A549 (cell line): ENCODE results near the gene PADI4. TPM values are rescaled to one million over a fixed set of nuclear protein-coding genes. Genes with fewer than 3 reads are reported as not detected.

Experiments used
- ATAC-seq, 2 experiments: fragments of 200-7000 bp in 1 of 2; fragments of >200 bp in 1 of 2; cut with Nextera tagmentation in 1 of 2; cut with Tn5 transposase in 1 of 2; 3 replicates each; pipeline versions ENCODE4 v1.8.0 to v1.9.1; 2018 to 2020; ENCODE audit warnings: mild to moderate bottlenecking in 1 of 2, moderate library complexity in 1 of 2
- CTCF ChIA-PET: fragments of 300-600 bp; sonication (Branson Sonifier 250); formaldehyde crosslinking; extraction: SDS; loops from one replicate; lab custom pipeline; 2021; ENCODE audit warnings: antibody characterized with exemption, inconsistent platforms; lab: Yijun Ruan, JAX
- POLR2A ChIA-PET: fragments of 350-600 bp; formaldehyde crosslinking; extraction: SDS; loops from one replicate; lab custom pipeline; 2021; ENCODE audit warnings: antibody characterized with exemption, inconsistent platforms; lab: Yijun Ruan, JAX
- DNase-seq, 2 experiments: peaks; one replicate each; pipeline versions ENCODE4 v3.0.0 to v3.0.0-alpha.2; 2011 to 2016; ENCODE audit warnings: low read depth in 1 of 2, low spot score in 1 of 2
- FAIRE-seq: peaks from 2 replicates; lab custom pipeline; 2011; peaks lifted over from hg19 to GRCh38; lab: Jason Lieb, UNC
- H3K27ac ChIP-seq, 2 experiments: fragments of >200 bp; sonication (Bioruptor Twin); formaldehyde crosslinking; 3 replicates each; pipeline ENCODE4 v1.5.1; 2016 to 2017
- H3K4me1 ChIP-seq: fragments of >200 bp; sonication (Bioruptor Twin); formaldehyde crosslinking; 3 replicates; pipeline ENCODE4 v1.6.1; 2016
- H3K4me2 ChIP-seq: fragments of >200 bp; sonication (Bioruptor Twin); formaldehyde crosslinking; 3 replicates; pipeline ENCODE4 v1.6.1; 2016
- H3K4me3 ChIP-seq: fragments of >200 bp; sonication (Bioruptor Twin); formaldehyde crosslinking; 3 replicates; pipeline ENCODE4 v1.5.1; 2016
- H3K9me3 ChIP-seq: fragments of >200 bp; sonication (Bioruptor Twin); formaldehyde crosslinking; 3 replicates; pipeline ENCODE4 v1.6.1; 2016
- BHLHE40 ChIP-seq: IDR thresholded peaks from 2 replicates; pipeline ENCODE4 v1.6.1; 2012; ENCODE audit warnings: low read depth, low read length, inconsistent platforms
- CBX8 ChIP-seq: fragments of 200-600 bp; sonication (generic); IDR thresholded peaks from 2 replicates; pipeline ENCODE4 v1.6.1; 2016
- CEBPB ChIP-seq, 2 experiments: fragments of >200 bp in 1 of 2; sonication (Bioruptor Twin) in 1 of 2; formaldehyde crosslinking in 1 of 2; IDR thresholded peaks; 2 replicates each; pipeline ENCODE4 v1.6.1; 2012 to 2016
- EHF ChIP-seq: fragments of 250-450 bp; sonication (Bioruptor Pico); IDR thresholded peaks from 2 replicates; pipeline ENCODE4 v1.5.0; 2020; ENCODE audit warnings: mild to moderate bottlenecking
- EHMT2 ChIP-seq: fragments of 200-600 bp; sonication (generic); IDR thresholded peaks from 2 replicates; pipeline ENCODE4 v1.6.1; 2016; ENCODE audit warnings: antibody characterized with exemption, low read depth, mild to moderate bottlenecking, moderate library complexity
- ESRRA ChIP-seq: fragments of 150-350 bp; IDR thresholded peaks from 2 replicates; pipeline ENCODE4 v1.6.1; 2014; ENCODE audit warnings: mild to moderate bottlenecking, low read length, borderline replicate concordance
- FOSB ChIP-seq: fragments of 250-450 bp; sonication (Bioruptor Pico); IDR thresholded peaks from 2 replicates; pipeline ENCODE4 v1.5.0; 2020; ENCODE audit warnings: mild to moderate bottlenecking, moderate library complexity
- FOXS1 ChIP-seq: fragments of 250-450 bp; sonication (Bioruptor Pico); IDR thresholded peaks from 2 replicates; pipeline ENCODE4 v1.5.0; 2020; ENCODE audit warnings: mild to moderate bottlenecking, moderate library complexity
- GATA3 ChIP-seq: IDR thresholded peaks from 2 replicates; pipeline ENCODE4 v1.6.1; 2012; ENCODE audit warnings: borderline replicate concordance
- HDAC2 ChIP-seq: fragments of 200-600 bp; sonication (generic); IDR thresholded peaks from 2 replicates; pipeline ENCODE4 v1.6.1; 2016
- HEYL ChIP-seq: fragments of 250-450 bp; sonication (Bioruptor Pico); IDR thresholded peaks from 2 replicates; pipeline ENCODE4 v1.8.0; 2021; ENCODE audit warnings: mild to moderate bottlenecking, moderate library complexity
- HOXA7 ChIP-seq: fragments of 250-450 bp; sonication (Bioruptor Pico); IDR thresholded peaks from 2 replicates; pipeline ENCODE4 v1.5.0; 2020; ENCODE audit warnings: mild to moderate bottlenecking, moderate library complexity
- HOXB5 ChIP-seq: fragments of 250-450 bp; sonication (Bioruptor Pico); IDR thresholded peaks from 2 replicates; pipeline ENCODE4 v1.5.0; 2020; ENCODE audit warnings: mild to moderate bottlenecking, moderate library complexity
- JUN ChIP-seq, 2 experiments: fragments of >200 bp; sonication (Bioruptor Twin); formaldehyde crosslinking; IDR thresholded peaks; 2 replicates in 1 of 2; 3 replicates in 1 of 2; pipeline ENCODE4 v1.6.1; 2016 to 2017
- MAFK ChIP-seq: fragments of 450-650 bp; IDR thresholded peaks from 2 replicates; pipeline ENCODE4 v1.6.1; 2014; ENCODE audit not compliant: partially characterized antibody
- MYC ChIP-seq: IDR thresholded peaks from 2 replicates; pipeline ENCODE4 v1.6.1; 2012; ENCODE audit warnings: mild to moderate bottlenecking, inconsistent platforms, low read length, improper control_type of control experiment, borderline replicate concordance
- NFE2L2 ChIP-seq: fragments of 150-350 bp; conservative IDR thresholded peaks from 2 replicates; pipeline ENCODE4 v1.6.1; 2014; ENCODE audit warnings: low read length
- NPAS2 ChIP-seq: fragments of 250-450 bp; sonication (Bioruptor Pico); IDR thresholded peaks from 2 replicates; pipeline ENCODE4 v1.8.0; 2022; ENCODE audit warnings: mild to moderate bottlenecking, moderate library complexity, borderline replicate concordance
- NR3C1 ChIP-seq: fragments of >200 bp; sonication (Bioruptor Twin); formaldehyde crosslinking; IDR thresholded peaks from 3 replicates; pipeline ENCODE4 v1.6.1; 2017
- RAD21 ChIP-seq, 2 experiments: fragments of >200 bp in 1 of 2; sonication (Bioruptor Twin) in 1 of 2; formaldehyde crosslinking in 1 of 2; IDR thresholded peaks in 1 of 2; conservative IDR thresholded peaks in 1 of 2; 2 replicates in 1 of 2; 3 replicates in 1 of 2; pipeline ENCODE4 v1.6.1; 2012 to 2018; ENCODE audit warnings: inconsistent platforms in 1 of 2
- RARB ChIP-seq: fragments of 250-450 bp; sonication (Bioruptor Pico); IDR thresholded peaks from 2 replicates; pipeline ENCODE4 v1.8.0; 2021; ENCODE audit warnings: mild to moderate bottlenecking, moderate library complexity
- RNF2 ChIP-seq: fragments of 200-600 bp; sonication (generic); IDR thresholded peaks from 2 replicates; pipeline ENCODE4 v1.6.1; 2016; ENCODE audit warnings: low read depth, mild to moderate bottlenecking, antibody characterized with exemption, moderate library complexity, borderline replicate concordance
- ZNF302 ChIP-seq: fragments of 250-450 bp; sonication (Bioruptor Pico); IDR thresholded peaks from 2 replicates; pipeline ENCODE4 v1.9.0; 2021; ENCODE audit warnings: inconsistent platforms, mild to moderate bottlenecking, moderate library complexity
- WGBS: methylation state at CpG from one replicate; pipeline ENCODE4 v1.1.6; 2017; ENCODE audit errors: missing lambda C conversion rate; 5-methylcytosine and 5-hydroxymethylcytosine counted together
- polyA plus RNA-seq, 4 experiments: library from polyadenylated mRNA; depleted of rRNA in 3 of 4; stranded (reverse); fragments of >200 nt; fragmentation: RNase III in 1 of 4; extraction: RNeasy Plus Mini Kit Qiagen cat#74134 plus additional on column Dnase treatment in 1 of 4; gene quantifications; 2 replicates in 3 of 4; 3 replicates in 1 of 4; pipeline ENCODE4 v1.2.3, GENCODE V29; 2011 to 2017
- TF ChIP-seq, protein P1 (sequence below): fragments of 250-450 bp; sonication (Bioruptor Pico); IDR thresholded peaks from 2 replicates; pipeline ENCODE4 v1.5.0; 2020; ENCODE audit warnings: low read depth, mild to moderate bottlenecking, moderate library complexity
- TF ChIP-seq, protein P2 (sequence below): fragments of 150-350 bp; IDR thresholded peaks from 2 replicates; pipeline ENCODE4 v1.6.1; 2014; ENCODE audit warnings: low read depth, mild to moderate bottlenecking, low read length
- TF ChIP-seq, protein P3 (sequence below): IDR thresholded peaks from 2 replicates; pipeline ENCODE4 v1.6.1; 2012; ENCODE audit warnings: low read depth, borderline replicate concordance
- TF ChIP-seq, protein P4 (sequence below): fragments of >200 bp; sonication (Bioruptor Twin); formaldehyde crosslinking; IDR thresholded peaks from 3 replicates; pipeline ENCODE4 v1.5.1; 2016
- TF ChIP-seq, protein P5 (sequence below): fragments of 450-650 bp; IDR thresholded peaks from 2 replicates; pipeline ENCODE4 v1.6.1; 2014; ENCODE audit warnings: antibody characterized with exemption

PADI4 gene
- polyA plus RNA-seq, 2 of the 4 experiments (the other 2 are of a cell fraction), result not detected

DNA sequence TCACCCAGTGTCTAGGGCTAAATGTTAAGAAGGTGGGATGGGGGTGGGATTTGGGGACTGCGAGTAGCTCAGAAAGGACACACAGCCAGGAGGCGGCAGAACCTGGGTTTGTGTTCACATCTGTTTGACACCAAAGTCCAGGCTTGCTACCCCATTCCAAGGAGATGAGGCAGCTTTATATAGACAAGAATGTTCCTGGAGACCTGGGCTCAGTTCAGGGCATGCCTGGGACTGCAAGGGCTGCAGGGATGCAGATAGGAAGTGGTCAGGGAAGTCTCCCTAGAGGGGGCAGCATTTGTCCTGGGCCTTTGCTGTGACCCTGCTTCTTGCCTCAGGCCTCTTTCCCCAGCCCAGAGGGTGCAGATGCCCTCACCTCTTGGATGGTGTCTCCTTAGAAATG lies 42.8 kb upstream of the PADI4 start:
- POLR2A ChIA-PET, result no interaction called here

DNA sequence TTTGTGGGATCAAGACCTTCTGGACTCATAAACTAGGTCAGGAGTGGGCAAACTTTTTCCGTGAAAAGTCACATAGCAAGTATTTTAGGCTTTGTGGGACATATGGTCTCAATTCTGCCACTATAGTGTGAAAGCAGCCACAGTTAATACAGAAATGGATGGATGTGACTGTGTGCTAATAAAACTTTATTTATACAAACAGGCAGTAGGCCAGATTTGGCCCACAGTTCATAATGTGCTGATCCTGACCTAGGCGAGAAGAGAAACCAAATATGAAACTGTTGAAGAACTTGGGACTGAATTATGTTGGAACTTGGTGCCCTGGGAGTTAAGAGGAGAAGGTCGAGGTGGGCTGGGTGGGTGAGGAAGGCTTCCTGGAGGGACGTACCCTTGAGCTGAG lies 42.0 kb upstream of the PADI4 start:
- TF ChIP-seq HDAC2, result no peak
- no peak for TF ChIP-seq GATA3
- no peak for TF ChIP-seq RAD21 (conservative IDR thresholded peaks at IDR 0.05 in 1 of 2, IDR thresholded peaks at IDR 0.05 in 1 of 2)
- no peak for TF ChIP-seq BHLHE40
- TF ChIP-seq, protein P1, sequence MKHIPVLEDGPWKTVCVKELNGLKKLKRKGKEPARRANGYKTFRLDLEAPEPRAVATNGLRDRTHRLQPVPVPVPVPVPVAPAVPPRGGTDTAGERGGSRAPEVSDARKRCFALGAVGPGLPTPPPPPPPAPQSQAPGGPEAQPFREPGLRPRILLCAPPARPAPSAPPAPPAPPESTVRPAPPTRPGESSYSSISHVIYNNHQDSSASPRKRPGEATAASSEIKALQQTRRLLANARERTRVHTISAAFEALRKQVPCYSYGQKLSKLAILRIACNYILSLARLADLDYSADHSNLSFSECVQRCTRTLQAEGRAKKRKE, result no peak
- TF ChIP-seq NPAS2 (CRISPR knock-in tag), result no peak
- no peak for TF ChIP-seq FOSB (CRISPR knock-in tag)
- no peak for TF ChIP-seq RARB (CRISPR knock-in tag)
- TF ChIP-seq, protein P2, sequence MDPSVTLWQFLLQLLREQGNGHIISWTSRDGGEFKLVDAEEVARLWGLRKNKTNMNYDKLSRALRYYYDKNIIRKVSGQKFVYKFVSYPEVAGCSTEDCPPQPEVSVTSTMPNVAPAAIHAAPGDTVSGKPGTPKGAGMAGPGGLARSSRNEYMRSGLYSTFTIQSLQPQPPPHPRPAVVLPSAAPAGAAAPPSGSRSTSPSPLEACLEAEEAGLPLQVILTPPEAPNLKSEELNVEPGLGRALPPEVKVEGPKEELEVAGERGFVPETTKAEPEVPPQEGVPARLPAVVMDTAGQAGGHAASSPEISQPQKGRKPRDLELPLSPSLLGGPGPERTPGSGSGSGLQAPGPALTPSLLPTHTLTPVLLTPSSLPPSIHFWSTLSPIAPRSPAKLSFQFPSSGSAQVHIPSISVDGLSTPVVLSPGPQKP, result no peak
- no peak for TF ChIP-seq ESRRA
- no peak for ATAC-seq
- FAIRE-seq, result no peak
- no peak overlapping the region for H3K4me3 ChIP-seq
- H3K4me1 ChIP-seq, result peaks cover 4% of the 10 kb centered on the region; the same call in 1 of the 3 replicates
- H3K4me2 ChIP-seq, result no peak overlapping the region
- H3K27ac ChIP-seq, result peak overlapping the region in 1 of 2 experiments; percentile 73; a peak in 2 of 6 replicates
- ChIA-PET CTCF (interaction anchor here (1.3 to 2.2 kb wide), 2 partner anchors 10 to 71 kb away, joined by 5 to 7 read pairs; no protein-coding TSS in a partner anchor), POLR2A (no interaction called here)
- H3K9me3 ChIP-seq, result no peaks in the 10 kb centered on the region
- 89% methylated on average over 4 of the region's 4 CpGs for WGBS
- no peak for DNase-seq

More for the DNA sequence above, 42.8 kb upstream of the PADI4 start:
- CTCF ChIA-PET, result interaction anchor here (0.7 to 5.0 kb wide), 5 partner anchors 9 to 72 kb away, joined by 3 to 29 read pairs (median 5); no protein-coding TSS in a partner anchor
- H3K9me3 ChIP-seq, result no peaks in the 10 kb centered on the region
- TF ChIP-seq CBX8 (no peak), HEYL (CRISPR knock-in tag) (no peak), ZNF302 (CRISPR knock-in tag) (no peak), NR3C1 (no peak), JUN (IDR thresholded peaks at IDR 0.05) (no peak)
- TF ChIP-seq, all 56 proteins: peak for 0
- ATAC-seq (peak; percentile 59 to 78; a peak in 5 of 6 replicates), FAIRE-seq (no peak), DNase-seq (peak in 1 of 2 experiments; percentile 26)
- H3K4me2 ChIP-seq, result no peak overlapping the region
- peak overlapping the region in 1 of 2 experiments; percentile 73; a peak in 3 of 6 replicates for H3K27ac ChIP-seq
- no peak overlapping the region for H3K4me3 ChIP-seq
- H3K4me1 ChIP-seq, result peaks cover 4% of the 10 kb centered on the region; the same call in 1 of the 3 replicates
- 33% methylated on average over 2 of the region's 2 CpGs for WGBS

DNA sequence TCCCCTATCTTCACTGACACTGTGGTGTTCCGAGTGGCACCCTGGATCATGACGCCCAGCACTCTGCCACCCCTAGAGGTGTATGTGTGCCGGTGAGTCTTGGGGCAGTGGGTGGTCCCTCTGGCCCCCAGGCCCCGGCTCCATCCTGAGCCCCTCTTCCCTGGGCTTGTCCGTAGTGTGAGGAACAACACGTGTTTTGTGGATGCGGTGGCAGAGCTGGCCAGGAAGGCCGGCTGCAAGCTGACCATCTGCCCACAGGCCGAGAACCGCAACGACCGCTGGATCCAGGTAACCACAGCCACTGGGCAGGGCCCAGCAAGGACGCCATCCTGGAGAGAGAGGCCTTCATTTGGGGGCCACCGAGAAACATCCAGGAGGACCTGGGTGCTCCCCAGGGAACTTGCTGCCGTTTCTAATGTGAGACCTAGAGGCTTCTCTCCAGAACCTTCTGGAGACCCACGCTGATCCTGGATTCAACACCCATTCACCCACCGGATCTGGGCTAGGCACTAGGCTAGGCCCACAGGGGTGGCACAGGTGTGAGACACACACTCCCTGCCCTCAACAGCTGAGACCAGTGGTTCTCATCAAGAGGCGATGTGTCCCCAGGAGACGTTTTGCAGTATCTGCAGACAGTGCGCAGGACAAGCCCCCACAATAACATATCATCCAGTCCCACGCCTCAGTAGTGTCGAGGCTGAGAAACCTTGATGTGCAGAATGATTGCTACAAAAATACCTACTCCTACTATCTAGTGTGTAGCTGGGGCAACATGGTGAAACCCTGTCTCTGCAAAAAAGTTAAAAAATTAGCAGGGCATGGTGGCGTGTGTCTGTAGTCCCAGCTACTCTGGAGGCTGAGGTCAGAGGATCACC lies 36.9 kb upstream of the PADI4 start:
- no peak for FAIRE-seq
- Histone ChIP-seq H3K4me1 (peaks cover 31% of the 10 kb centered on the region), H3K4me2 (no peak overlapping the region), H3K27ac (peak overlapping the region in 1 of 2 experiments; percentile 86; a peak in 2 of 6 replicates), H3K4me3 (no peak overlapping the region), H3K9me3 (no peaks in the 10 kb centered on the region)
- no peak for DNase-seq
- ChIA-PET POLR2A (interaction anchor here (0.7 kb wide), 1 partner anchor 280 kb away, joined by 5 read pairs; no protein-coding TSS in a partner anchor), CTCF (interaction anchor here (0.9 to 3.4 kb wide), 5 partner anchors 10 to 211 kb away, joined by 4 to 17 read pairs (median 4); no protein-coding TSS in a partner anchor)
- ATAC-seq, result no peak
- 92% methylated on average over 10 of the region's 23 CpGs for WGBS
- TF ChIP-seq EHMT2 (no peak), HOXA7 (CRISPR knock-in tag) (no peak), RAD21 (conservative IDR thresholded peaks at IDR 0.05 in 1 of 2, IDR thresholded peaks at IDR 0.05 in 1 of 2) (no peak), EHF (CRISPR knock-in tag) (no peak), BHLHE40 (no peak), CBX8 (no peak), MAFK (no peak), FOXS1 (no peak), RNF2 (no peak), HOXB5 (CRISPR knock-in tag) (no peak), NFE2L2 (no peak), MYC (no peak), CEBPB (IDR thresholded peaks at IDR 0.05) (no peak)
- TF ChIP-seq, protein P3, sequence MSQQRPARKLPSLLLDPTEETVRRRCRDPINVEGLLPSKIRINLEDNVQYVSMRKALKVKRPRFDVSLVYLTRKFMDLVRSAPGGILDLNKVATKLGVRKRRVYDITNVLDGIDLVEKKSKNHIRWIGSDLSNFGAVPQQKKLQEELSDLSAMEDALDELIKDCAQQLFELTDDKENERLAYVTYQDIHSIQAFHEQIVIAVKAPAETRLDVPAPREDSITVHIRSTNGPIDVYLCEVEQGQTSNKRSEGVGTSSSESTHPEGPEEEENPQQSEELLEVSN, result no peak
- TF ChIP-seq, protein P4, sequence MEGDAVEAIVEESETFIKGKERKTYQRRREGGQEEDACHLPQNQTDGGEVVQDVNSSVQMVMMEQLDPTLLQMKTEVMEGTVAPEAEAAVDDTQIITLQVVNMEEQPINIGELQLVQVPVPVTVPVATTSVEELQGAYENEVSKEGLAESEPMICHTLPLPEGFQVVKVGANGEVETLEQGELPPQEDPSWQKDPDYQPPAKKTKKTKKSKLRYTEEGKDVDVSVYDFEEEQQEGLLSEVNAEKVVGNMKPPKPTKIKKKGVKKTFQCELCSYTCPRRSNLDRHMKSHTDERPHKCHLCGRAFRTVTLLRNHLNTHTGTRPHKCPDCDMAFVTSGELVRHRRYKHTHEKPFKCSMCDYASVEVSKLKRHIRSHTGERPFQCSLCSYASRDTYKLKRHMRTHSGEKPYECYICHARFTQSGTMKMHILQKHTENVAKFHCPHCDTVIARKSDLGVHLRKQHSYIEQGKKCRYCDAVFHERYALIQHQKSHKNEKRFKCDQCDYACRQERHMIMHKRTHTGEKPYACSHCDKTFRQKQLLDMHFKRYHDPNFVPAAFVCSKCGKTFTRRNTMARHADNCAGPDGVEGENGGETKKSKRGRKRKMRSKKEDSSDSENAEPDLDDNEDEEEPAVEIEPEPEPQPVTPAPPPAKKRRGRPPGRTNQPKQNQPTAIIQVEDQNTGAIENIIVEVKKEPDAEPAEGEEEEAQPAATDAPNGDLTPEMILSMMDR, result no peak
- TF ChIP-seq, protein P5, sequence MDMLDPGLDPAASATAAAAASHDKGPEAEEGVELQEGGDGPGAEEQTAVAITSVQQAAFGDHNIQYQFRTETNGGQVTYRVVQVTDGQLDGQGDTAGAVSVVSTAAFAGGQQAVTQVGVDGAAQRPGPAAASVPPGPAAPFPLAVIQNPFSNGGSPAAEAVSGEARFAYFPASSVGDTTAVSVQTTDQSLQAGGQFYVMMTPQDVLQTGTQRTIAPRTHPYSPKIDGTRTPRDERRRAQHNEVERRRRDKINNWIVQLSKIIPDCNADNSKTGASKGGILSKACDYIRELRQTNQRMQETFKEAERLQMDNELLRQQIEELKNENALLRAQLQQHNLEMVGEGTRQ, result no peak
